Endothelial cell (in vitro differentiated cells): Measurements from ENCODE around the gene SRCAP. TPM values are rescaled to one million over a fixed set of nuclear protein-coding genes. Genes with fewer than 3 reads are reported as not detected.

ENCODE experiments used
- DNase-seq: peaks from one replicate; pipeline ENCODE4 v3.0.0; 2021; ENCODE audit warnings: low spot score
- H3K27ac Mint-ChIP-seq: one replicate; pipeline ENCODE4 v1.8.0; 2021; ENCODE audit warnings: mixed read lengths, inconsistent platforms; ENCODE audit not compliant: unreplicated experiment
- H3K27me3 Mint-ChIP-seq: one replicate; pipeline ENCODE4 v1.8.0; 2021; ENCODE audit warnings: mild to moderate bottlenecking, moderate library complexity, mixed read lengths, inconsistent platforms; ENCODE audit not compliant: unreplicated experiment
- H3K36me3 Mint-ChIP-seq: one replicate; pipeline ENCODE4 v1.8.0; 2021; ENCODE audit warnings: mild to moderate bottlenecking, low read depth, mixed read lengths, inconsistent platforms; ENCODE audit not compliant: unreplicated experiment
- H3K4me1 Mint-ChIP-seq: one replicate; pipeline ENCODE4 v1.8.0; 2021; ENCODE audit warnings: mild to moderate bottlenecking, mixed read lengths, inconsistent platforms; ENCODE audit not compliant: unreplicated experiment
- H3K4me3 Mint-ChIP-seq: one replicate; pipeline ENCODE4 v1.8.0; 2021; ENCODE audit warnings: mild to moderate bottlenecking, mixed read lengths, inconsistent platforms; ENCODE audit not compliant: unreplicated experiment
- H3K9me3 Mint-ChIP-seq: one replicate; pipeline ENCODE4 v1.8.0; 2021; ENCODE audit warnings: mixed read lengths, inconsistent platforms; ENCODE audit not compliant: unreplicated experiment
- total RNA-seq: library from RNA; stranded (reverse); fragmentation: NEBNext Ultra II Directional; extraction: Animal tissue kit (Norgen Biotek cat#: 25700); gene quantifications from one replicate; pipeline ENCODE4 v1.2.1, GENCODE V29; 2021; ENCODE audit not compliant: unreplicated experiment
- TF ChIP-seq, protein P1 (sequence below): fragments of 200-600 bp; sonication (generic); IDR thresholded peaks from one replicate; pipeline ENCODE4 v1.5.0; 2021; ENCODE audit warnings: antibody characterized with exemption; ENCODE audit not compliant: unreplicated experiment

SRCAP gene
- total RNA-seq, 1 donor from 2014 or later: 62.2 TPM

DNA sequence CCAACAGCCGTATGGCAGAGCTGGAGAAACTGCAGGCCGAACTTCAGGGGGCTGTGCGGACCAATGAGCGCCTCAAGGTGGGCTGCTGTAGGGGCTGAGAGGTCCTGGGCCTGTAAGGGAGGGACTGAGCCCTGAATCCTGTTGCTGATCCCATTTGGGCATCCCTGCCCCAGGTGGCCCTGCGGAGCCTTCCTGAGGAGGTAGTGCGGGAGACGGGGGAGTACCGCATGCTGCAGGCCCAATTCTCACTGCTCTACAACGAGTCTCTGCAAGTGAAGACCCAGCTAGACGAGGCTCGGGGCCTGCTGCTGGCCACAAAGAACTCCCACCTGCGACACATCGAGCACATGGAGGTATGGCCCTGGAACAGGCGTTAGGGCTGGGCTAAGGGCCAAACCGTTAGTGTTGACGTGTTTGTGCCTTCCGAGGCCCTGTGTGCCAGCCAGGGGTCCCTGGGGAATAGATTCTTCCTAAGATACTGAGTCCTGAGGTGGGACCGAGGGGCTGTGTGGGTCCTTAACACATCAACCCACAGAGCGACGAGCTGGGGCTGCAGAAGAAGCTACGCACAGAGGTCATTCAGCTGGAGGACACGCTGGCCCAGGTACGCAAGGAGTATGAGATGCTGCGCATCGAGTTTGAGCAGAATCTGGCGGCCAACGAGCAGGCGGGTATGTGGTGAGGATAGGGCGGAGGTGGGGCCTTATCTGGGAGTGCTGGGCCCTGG is 67.4 kb downstream of the SRCAP start:
- Mint-ChIP-seq H3K27ac (peak overlapping the region; percentile 57), H3K36me3 (peaks cover 65% of the 10 kb centered on the region), H3K4me1 (peaks cover 12% of the 10 kb centered on the region), H3K9me3 (no peaks in the 10 kb centered on the region), H3K4me3 (peak overlapping the region; percentile 53), H3K27me3 (peaks cover 10% of the 10 kb centered on the region)
- no peak for DNase-seq
- TF ChIP-seq, protein P1, sequence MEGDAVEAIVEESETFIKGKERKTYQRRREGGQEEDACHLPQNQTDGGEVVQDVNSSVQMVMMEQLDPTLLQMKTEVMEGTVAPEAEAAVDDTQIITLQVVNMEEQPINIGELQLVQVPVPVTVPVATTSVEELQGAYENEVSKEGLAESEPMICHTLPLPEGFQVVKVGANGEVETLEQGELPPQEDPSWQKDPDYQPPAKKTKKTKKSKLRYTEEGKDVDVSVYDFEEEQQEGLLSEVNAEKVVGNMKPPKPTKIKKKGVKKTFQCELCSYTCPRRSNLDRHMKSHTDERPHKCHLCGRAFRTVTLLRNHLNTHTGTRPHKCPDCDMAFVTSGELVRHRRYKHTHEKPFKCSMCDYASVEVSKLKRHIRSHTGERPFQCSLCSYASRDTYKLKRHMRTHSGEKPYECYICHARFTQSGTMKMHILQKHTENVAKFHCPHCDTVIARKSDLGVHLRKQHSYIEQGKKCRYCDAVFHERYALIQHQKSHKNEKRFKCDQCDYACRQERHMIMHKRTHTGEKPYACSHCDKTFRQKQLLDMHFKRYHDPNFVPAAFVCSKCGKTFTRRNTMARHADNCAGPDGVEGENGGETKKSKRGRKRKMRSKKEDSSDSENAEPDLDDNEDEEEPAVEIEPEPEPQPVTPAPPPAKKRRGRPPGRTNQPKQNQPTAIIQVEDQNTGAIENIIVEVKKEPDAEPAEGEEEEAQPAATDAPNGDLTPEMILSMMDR: no peak

DNA sequence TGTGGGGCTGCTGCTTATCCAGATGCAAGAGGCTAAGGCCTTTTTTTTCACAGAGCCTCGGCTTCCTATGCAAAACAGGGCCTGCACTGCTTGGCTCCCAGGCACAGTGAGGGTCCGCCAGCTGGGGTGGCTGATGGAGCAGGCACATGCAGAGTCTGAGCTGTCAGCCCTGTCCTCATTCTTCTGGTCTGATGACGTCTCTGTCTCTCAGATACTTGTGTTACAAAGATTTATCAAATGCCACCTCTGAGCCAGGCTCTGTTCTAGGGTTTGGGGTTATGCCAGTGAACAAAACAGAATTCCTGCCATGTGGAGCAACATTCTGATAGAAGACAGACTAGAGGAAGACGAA is 67.9 kb downstream of the SRCAP start:
- Mint-ChIP-seq H3K4me1 (peaks cover 12% of the 10 kb centered on the region), H3K27ac (no peak overlapping the region), H3K9me3 (no peaks in the 10 kb centered on the region), H3K36me3 (peaks cover 69% of the 10 kb centered on the region), H3K4me3 (peak overlapping the region; percentile 24), H3K27me3 (peaks cover 10% of the 10 kb centered on the region)
- TF ChIP-seq, protein P1: no peak
- DNase-seq: no peak

DNA sequence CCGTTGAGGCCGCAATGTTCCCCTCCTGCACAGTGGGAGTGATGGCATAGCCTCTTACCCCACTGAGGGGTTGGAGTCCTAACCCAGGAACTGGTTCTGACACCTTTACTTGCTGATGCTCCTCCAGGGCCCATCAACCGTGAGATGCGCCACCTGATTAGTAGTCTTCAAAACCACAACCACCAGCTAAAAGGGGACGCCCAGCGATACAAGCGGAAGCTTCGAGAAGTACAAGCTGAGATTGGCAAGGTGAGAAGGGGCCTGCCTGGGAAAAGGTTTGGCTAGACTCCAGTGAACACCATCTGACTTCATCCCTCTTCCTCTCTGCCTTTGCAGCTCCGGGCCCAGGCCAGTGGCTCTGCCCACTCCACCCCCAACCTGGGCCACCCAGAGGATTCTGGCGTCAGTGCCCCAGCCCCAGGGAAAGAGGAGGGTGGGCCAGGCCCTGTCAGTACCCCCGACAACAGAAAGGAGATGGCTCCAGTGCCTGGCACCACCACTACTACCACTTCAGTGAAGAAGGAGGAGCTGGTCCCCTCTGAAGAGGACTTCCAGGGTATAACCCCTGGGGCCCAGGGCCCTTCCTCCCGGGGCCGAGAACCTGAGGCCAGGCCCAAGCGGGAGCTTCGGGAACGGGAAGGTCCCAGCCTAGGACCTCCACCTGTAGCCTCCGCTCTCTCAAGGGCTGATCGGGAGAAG is 68.9 kb downstream of the SRCAP start:
- no peak for DNase-seq
- H3K27me3 Mint-ChIP-seq: peaks cover 6% of the 10 kb centered on the region
- H3K4me1 Mint-ChIP-seq: peaks cover 11% of the 10 kb centered on the region
- TF ChIP-seq, protein P1: no peak
- no peak overlapping the region for H3K27ac Mint-ChIP-seq
- no peaks in the 10 kb centered on the region for H3K9me3 Mint-ChIP-seq
- peak overlapping the region; percentile 24 for H3K4me3 Mint-ChIP-seq
- H3K36me3 Mint-ChIP-seq: peaks cover 75% of the 10 kb centered on the region

- Mint-ChIP-seq H3K36me3 (peaks cover 74% of the 10 kb centered on the region), H3K4me3 (peak overlapping the region; percentile 54)
- TF ChIP-seq, protein P1: no peak
Observed at GRCh38 chr16:30768583-30769181, 69.7 kb downstream of the SRCAP start.

More at GRCh38 chr16:30768583-30769181, 69.7 kb downstream of the SRCAP start:
- H3K27me3 Mint-ChIP-seq: peaks cover 4% of the 10 kb centered on the region
- H3K4me1 Mint-ChIP-seq: peaks cover 7% of the 10 kb centered on the region
- H3K27ac Mint-ChIP-seq: no peak overlapping the region
- H3K9me3 Mint-ChIP-seq: no peaks in the 10 kb centered on the region
- no peak for DNase-seq
